GM12874 (cell line): ENCODE measurements around the gene ZNF185.

Experiments
- TF ChIP-seq, protein P1 (sequence below): IDR thresholded peaks from 2 replicates; pipeline ENCODE4 v1.5.1; 2011; ENCODE audit warnings: low read depth, mild to moderate bottlenecking, control low read depth, low read length, moderate library complexity; ENCODE audit not compliant: insufficient read depth

The ZNF185 gene

DNA sequence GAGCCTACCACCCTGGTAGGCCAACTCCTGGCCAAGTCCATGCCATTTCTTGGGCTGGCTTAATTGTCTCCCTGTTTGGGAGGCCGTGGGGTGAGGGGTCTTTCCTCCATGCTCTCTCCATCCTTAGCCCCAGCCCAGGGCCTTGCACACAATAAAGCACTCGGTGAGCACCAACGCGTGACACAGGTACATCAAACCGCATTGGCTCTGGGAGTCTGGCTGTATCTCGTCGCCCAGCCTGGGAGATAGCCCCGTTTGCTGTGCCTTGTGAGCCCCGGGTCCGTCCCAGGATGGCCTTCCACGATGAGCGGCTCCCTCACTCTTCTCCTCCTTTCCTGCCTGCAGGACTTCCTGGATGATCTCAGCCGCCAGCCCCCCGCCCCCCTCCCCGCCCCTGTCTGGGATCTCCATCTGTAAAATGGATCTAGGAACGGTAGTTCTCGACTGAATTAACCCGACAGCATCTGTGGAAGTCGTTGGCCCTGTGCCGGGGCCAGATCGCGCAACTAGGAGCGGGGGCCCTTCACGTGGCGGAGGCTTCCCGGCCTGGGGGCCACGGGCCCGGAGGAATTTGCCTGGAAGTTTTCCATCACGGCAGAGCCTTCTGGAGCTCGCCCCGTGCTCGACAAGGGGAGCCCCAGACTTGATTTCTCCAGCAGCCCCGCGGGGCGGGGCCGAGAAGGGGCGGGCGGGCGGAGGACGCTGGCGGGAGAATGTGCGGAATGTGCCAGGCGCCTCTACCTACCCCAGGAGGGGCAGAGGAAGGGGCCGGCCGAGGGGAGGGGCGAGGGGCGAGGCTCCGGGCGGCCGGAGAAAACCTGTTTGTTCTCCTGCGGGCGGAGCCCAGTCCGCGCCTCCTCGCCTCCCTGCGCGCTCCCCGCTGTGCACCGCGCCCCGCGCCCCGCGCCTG is at the start of gene ZNF185:
Gene ZNF185, plus strand, starts transcription at position 846 of the 910 bp plus-strand sequence. CDS start 16,423 bp downstream, outside the sequence.
- TF ChIP-seq, protein P1, sequence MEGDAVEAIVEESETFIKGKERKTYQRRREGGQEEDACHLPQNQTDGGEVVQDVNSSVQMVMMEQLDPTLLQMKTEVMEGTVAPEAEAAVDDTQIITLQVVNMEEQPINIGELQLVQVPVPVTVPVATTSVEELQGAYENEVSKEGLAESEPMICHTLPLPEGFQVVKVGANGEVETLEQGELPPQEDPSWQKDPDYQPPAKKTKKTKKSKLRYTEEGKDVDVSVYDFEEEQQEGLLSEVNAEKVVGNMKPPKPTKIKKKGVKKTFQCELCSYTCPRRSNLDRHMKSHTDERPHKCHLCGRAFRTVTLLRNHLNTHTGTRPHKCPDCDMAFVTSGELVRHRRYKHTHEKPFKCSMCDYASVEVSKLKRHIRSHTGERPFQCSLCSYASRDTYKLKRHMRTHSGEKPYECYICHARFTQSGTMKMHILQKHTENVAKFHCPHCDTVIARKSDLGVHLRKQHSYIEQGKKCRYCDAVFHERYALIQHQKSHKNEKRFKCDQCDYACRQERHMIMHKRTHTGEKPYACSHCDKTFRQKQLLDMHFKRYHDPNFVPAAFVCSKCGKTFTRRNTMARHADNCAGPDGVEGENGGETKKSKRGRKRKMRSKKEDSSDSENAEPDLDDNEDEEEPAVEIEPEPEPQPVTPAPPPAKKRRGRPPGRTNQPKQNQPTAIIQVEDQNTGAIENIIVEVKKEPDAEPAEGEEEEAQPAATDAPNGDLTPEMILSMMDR: no peak

DNA sequence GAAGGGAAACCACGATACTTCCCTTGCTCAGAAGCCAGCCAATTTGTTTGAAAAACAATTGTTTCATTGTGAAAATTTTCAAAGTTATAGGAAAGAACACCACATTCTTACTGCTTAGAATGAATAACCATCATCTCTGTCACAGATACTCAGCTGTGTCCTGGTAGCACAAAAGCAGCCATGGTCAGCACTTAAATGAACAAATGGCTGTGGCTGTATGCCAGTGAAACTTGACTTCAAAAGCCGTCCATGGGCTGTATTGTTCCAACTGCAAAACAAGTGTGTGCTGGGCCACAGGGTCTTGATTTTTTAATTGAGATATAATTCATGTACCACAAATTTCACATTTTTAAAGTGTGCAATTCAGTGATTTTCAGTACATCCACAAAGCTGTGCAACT is 47.4 kb upstream of the ZNF185 start:
- TF ChIP-seq, protein P1: no peak

DNA sequence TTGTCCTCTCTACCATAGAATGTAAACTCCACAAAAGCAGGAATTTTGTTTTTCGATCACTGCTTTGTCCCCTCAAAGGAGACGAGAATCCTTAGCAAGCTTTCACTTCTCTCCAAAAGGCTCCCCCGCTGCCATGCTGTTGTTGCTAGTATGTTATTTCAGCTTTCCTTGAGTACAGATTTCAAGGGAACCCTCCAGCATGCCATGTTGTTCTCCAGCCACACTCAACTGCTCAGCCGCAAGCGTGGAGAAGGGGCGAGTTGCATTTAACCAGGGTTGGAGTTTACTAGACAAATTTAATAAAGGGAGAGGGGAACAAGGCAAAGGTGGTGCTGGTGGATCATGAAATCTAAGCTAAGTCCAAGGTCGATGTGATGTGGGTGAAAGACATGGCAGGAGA is 43.9 kb upstream of the ZNF185 start:
- TF ChIP-seq, protein P1: no peak

DNA sequence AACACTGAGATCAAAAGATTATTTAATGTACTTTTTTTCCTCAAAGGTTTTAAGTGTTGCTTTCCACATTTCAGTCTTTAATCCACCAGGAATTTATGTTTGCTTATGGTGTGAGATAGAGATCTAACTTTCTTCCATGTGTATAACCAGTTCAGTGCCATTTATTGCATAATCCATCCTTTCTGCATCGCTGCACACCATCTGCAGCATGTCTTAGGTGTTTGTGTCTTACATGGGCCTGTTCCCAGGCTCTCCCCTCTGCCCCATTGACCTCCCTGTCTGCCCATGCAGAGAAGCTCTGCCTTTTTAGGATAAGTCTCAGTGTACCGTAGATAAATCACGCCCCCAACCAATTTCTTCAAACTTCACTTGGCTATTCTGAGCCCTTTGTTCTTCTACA is 36.8 kb upstream of the ZNF185 start:
- TF ChIP-seq, protein P1: no peak

DNA sequence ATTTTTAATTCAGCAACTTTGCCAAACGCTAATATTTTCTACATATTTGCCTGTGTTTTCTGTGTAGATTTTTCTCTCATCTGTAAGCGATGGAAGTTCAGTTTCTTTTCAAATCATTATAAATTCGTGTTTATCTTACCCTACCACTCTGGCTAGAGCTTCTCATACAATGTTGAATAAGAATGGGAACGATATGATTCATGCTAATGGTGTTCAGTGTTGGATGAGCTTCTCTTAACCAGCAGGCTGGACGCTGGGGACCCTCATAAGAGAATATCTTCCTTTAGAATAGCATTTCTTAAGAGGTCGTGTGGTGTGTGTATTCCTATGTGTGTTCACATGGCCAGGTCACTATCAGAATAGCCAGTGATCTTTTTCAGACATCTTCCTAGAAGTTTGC is 36.0 kb upstream of the ZNF185 start:
- TF ChIP-seq, protein P1: no peak

DNA sequence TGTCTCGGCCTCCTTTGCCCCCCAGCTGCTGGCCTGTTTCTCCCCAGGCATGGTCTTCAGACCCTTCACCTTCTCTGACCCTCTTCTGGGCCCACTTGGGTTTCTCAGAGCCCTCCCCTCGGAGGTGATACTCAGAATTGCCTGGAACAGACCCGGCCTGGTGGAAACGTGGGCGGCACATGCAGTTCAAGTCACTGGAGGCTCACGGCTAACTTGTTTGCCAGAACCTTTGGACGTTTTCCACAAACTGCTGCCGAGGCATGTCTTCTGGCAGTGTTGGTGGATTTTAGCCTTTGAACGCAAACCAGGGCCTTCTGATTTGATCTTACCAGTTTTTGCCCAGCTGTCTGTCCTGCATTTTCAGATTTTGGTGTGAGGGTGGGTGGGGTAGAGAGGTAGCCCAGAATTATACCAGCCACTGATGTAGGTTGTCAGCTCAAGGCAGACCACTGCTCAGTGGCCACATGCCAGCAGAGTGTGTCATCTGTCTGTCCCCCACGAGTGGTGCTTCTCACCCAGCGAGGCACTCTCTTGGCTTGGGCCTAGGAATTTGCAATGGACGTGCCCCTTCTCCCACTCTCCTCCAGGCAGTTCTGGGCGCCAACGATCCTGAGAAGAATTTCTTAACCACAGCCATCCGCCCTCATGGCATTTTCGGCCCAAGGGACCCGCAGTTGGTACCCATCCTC is 32.5 kb upstream of the ZNF185 start:
- TF ChIP-seq, protein P1: no peak

DNA sequence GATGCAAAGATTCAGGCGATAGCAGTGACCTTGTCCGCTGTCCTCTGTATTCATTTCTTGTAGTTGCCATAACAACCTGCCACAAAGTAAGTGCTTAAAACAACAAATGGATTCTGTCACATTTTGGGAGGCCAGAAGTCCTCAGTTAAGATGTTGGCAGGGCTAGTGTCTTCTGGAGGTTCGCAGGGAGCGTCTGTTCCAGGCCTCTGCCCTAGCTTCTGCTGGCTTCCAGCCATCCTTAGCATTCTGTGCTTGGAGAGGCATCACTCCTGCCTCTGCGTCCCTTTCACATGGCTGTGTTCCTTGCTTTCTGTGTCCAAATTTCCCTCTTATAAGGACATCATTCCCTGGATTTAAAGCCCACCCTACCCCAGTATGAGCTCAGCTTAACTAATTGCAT is 31.5 kb upstream of the ZNF185 start:
- TF ChIP-seq, protein P1: no peak
